H9 (cell line): Measurements from ENCODE around the gene SRSF4. TPM values are rescaled to one million over a fixed set of nuclear protein-coding genes. Genes with fewer than 3 reads are reported as not detected.
A peak's percentile ranks its signal among the peaks of the same experiment; 100 is the strongest.

ENCODE experiments used
- DNase-seq: peaks from one replicate; pipeline ENCODE4 v3.0.0-alpha.2; 2017
- H2AFZ ChIP-seq: one replicate; pipeline ENCODE4 v1.6.1; 2013; ENCODE audit warnings: mild to moderate bottlenecking, low read length, control low read depth, moderate library complexity
- H2AK5ac ChIP-seq: 2 replicates; pipeline ENCODE4 v1.6.1; 2013; ENCODE audit warnings: low read length, control low read depth, mixed read lengths; ENCODE audit not compliant: insufficient read length
- H2BK120ac ChIP-seq: one replicate; pipeline ENCODE4 v1.6.1; 2013; ENCODE audit warnings: low read depth, mild to moderate bottlenecking, low read length, control low read depth, inconsistent platforms; ENCODE audit not compliant: poor library complexity, severe bottlenecking
- H2BK12ac ChIP-seq: 2 replicates; pipeline ENCODE4 v1.6.1; 2013; ENCODE audit warnings: low read length, control low read depth, mixed read lengths, low read depth; ENCODE audit not compliant: insufficient read length
- H2BK15ac ChIP-seq: 2 replicates; pipeline ENCODE4 v1.6.1; 2013; ENCODE audit warnings: low read depth, low read length, control low read depth
- H2BK20ac ChIP-seq: one replicate; pipeline ENCODE4 v1.6.1; 2013; ENCODE audit warnings: low read depth, mild to moderate bottlenecking, low read length, control low read depth, inconsistent platforms; ENCODE audit not compliant: poor library complexity, severe bottlenecking
- H2BK5ac ChIP-seq: 2 replicates; pipeline ENCODE4 v1.6.1; 2013; ENCODE audit warnings: low read length, control low read depth, mixed read lengths; ENCODE audit not compliant: insufficient read length
- H3K14ac ChIP-seq: 2 replicates; pipeline ENCODE4 v1.6.1; 2013; ENCODE audit warnings: low read length, control low read depth; ENCODE audit not compliant: insufficient read depth
- H3K18ac ChIP-seq: 2 replicates; pipeline ENCODE4 v1.6.1; 2013; ENCODE audit warnings: low read depth, mild to moderate bottlenecking, mixed read lengths, low read length, control low read depth; ENCODE audit not compliant: insufficient read length
- H3K23ac ChIP-seq: 2 replicates; pipeline ENCODE4 v1.6.1; 2013; ENCODE audit warnings: low read length, control low read depth, mixed read lengths, low read depth; ENCODE audit not compliant: insufficient read length
- H3K23me2 ChIP-seq: 2 replicates; pipeline ENCODE4 v1.6.1; 2013; ENCODE audit warnings: low read depth, mild to moderate bottlenecking, mixed read lengths, low read length, control low read depth; ENCODE audit not compliant: insufficient read length, poor library complexity, severe bottlenecking
- H3K27ac ChIP-seq: 2 replicates; pipeline ENCODE4 v1.5.1; 2013; ENCODE audit warnings: low read length, control low read depth, mixed read lengths, low read depth; ENCODE audit not compliant: insufficient read length
- H3K27me3 ChIP-seq: 2 replicates; pipeline ENCODE4 v1.6.1; 2013; ENCODE audit warnings: low read length, control low read depth, inconsistent platforms; ENCODE audit not compliant: insufficient read depth
- H3K4ac ChIP-seq: 2 replicates; pipeline ENCODE4 v1.6.1; 2013; ENCODE audit warnings: low read depth, mild to moderate bottlenecking, control low read depth, inconsistent platforms, low read length, moderate library complexity
- H3K4me1 ChIP-seq: 2 replicates; pipeline ENCODE4 v1.6.1; 2013; ENCODE audit warnings: low read length, control low read depth, inconsistent platforms; ENCODE audit not compliant: insufficient read depth
- H3K4me2 ChIP-seq: 2 replicates; pipeline ENCODE4 v1.6.1; 2013; ENCODE audit warnings: low read length, control low read depth, mixed read lengths; ENCODE audit not compliant: insufficient read length, insufficient read depth
- H3K56ac ChIP-seq: 2 replicates; pipeline ENCODE4 v1.6.1; 2013; ENCODE audit warnings: low read depth, mild to moderate bottlenecking, mixed read lengths, low read length, control low read depth; ENCODE audit not compliant: insufficient read length
- H3K79me1 ChIP-seq: 2 replicates; pipeline ENCODE4 v1.6.1; 2013; ENCODE audit warnings: low read depth, mild to moderate bottlenecking, moderate library complexity, low read length, control low read depth, inconsistent platforms; ENCODE audit not compliant: insufficient read depth, poor library complexity, severe bottlenecking
- H3K79me2 ChIP-seq: 2 replicates; pipeline ENCODE4 v1.6.1; 2013; ENCODE audit warnings: low read length, control low read depth, inconsistent platforms; ENCODE audit not compliant: insufficient read depth
- H3K9ac ChIP-seq: 2 replicates; pipeline ENCODE4 v1.6.1; 2013; ENCODE audit warnings: low read length, control low read depth, mixed read lengths; ENCODE audit not compliant: insufficient read length; ENCODE audit errors: extremely low read depth
- H3K9me3 ChIP-seq: one replicate; pipeline ENCODE4 v1.6.1; 2013; ENCODE audit warnings: low read depth, low read length, inconsistent platforms; ENCODE audit not compliant: control insufficient read depth
- H3T11ph ChIP-seq: one replicate; pipeline ENCODE4 v1.6.1; 2013; ENCODE audit warnings: mild to moderate bottlenecking, low read length, control low read depth, inconsistent platforms
- H4K20me1 ChIP-seq: one replicate; pipeline ENCODE4 v1.6.1; 2013; ENCODE audit not compliant: control insufficient read depth, insufficient read length, insufficient read depth
- H4K5ac ChIP-seq: 2 replicates; pipeline ENCODE4 v1.6.1; 2013; ENCODE audit warnings: low read depth, mild to moderate bottlenecking, mixed read lengths, low read length, control low read depth; ENCODE audit not compliant: insufficient read length
- H4K8ac ChIP-seq: replicated peaks from 2 replicates; pipeline ENCODE4 v1.6.1; 2013; ENCODE audit warnings: low read length, control low read depth, mixed read lengths, low read depth; ENCODE audit not compliant: insufficient read length
- H4K91ac ChIP-seq: 2 replicates; pipeline ENCODE4 v1.6.1; 2013; ENCODE audit warnings: low read depth, mild to moderate bottlenecking, moderate library complexity, mixed read lengths, low read length, control low read depth; ENCODE audit not compliant: insufficient read length
- H3K27ac Mint-ChIP-seq, 3 experiments: 2 replicates in 2 of 3; 3 replicates in 1 of 3; pipeline ENCODE4 v1.8.0; 2020 to 2021; ENCODE audit warnings: mixed read lengths in 3 of 3, mild to moderate bottlenecking in 1 of 3, moderate library complexity in 1 of 3
- H3K27me3 Mint-ChIP-seq: 2 replicates; pipeline ENCODE4 v1.8.0; 2021; ENCODE audit warnings: low read depth, mild to moderate bottlenecking, moderate library complexity, mixed read lengths
- H3K36me3 Mint-ChIP-seq, 3 experiments: 2 replicates in 2 of 3; 3 replicates in 1 of 3; pipeline ENCODE4 v1.8.0; 2020 to 2021; ENCODE audit warnings: low read depth in 3 of 3, mixed read lengths in 3 of 3; ENCODE audit not compliant: insufficient read depth in 1 of 3
- H3K4me1 Mint-ChIP-seq, 2 experiments: 2 replicates each; pipeline ENCODE4 v1.8.0; 2020; ENCODE audit warnings: mixed read lengths in 2 of 2
- H3K4me3 Mint-ChIP-seq, 2 experiments: 2 replicates in 1 of 2; 3 replicates in 1 of 2; pipeline ENCODE4 v1.8.0; 2020 to 2021; ENCODE audit warnings: mild to moderate bottlenecking in 2 of 2, mixed read lengths in 2 of 2, moderate library complexity in 1 of 2
- H3K9me3 Mint-ChIP-seq, 2 experiments: 2 replicates in 1 of 2; 3 replicates in 1 of 2; pipeline ENCODE4 v1.8.0; 2020; ENCODE audit warnings: mild to moderate bottlenecking in 2 of 2, mixed read lengths in 2 of 2, moderate library complexity in 1 of 2
- CTCF ChIP-seq: fragments of 200-600 bp; sonication (generic); conservative IDR thresholded peaks from 3 replicates; pipeline ENCODE4 v1.8.0; 2021; ENCODE audit warnings: antibody characterized with exemption, mild to moderate bottlenecking
- WGBS: extraction: QIAGEN DNeasy Blood & Tissue Kit; methylation state at CpG from one replicate; pipeline ENCODE4 v1.1.7; 2013; ENCODE audit warnings: missing lambda C conversion rate, low lambda C conversion rate, mixed read lengths; ENCODE audit not compliant: insufficient read length; ENCODE audit errors: extremely low coverage; 5-methylcytosine and 5-hydroxymethylcytosine counted together
- total RNA-seq: library from RNA; stranded (reverse); gene quantifications from 2 replicates; pipeline ENCODE4 v1.2.1, GENCODE V29; 2021

The SRSF4 gene
- total RNA-seq, 1 experiment from 2014 or later = 90.6 TPM

- H2BK5ac ChIP-seq = no peak overlapping the region
- Mint-ChIP-seq H3K4me1 (peaks cover 34 to 36% of the 10 kb centered on the region in 2 experiments), H3K27me3 (no peaks in the 10 kb centered on the region), H3K36me3 (peaks cover 29 to 53% (median 44%) of the 10 kb centered on the region in 3 experiments), H3K9me3 (peaks cover 4 to 6% of the 10 kb centered on the region in 2 experiments; a peak in 3 of 5 replicates), H3K4me3 (no peak overlapping the region), H3K27ac (peak overlapping the region in 1 of 3 experiments; percentile 71; a peak in 2 of 7 replicates)
- no peak overlapping the region for H4K8ac ChIP-seq
- no peak overlapping the region for H2BK12ac ChIP-seq
- H3K79me1 ChIP-seq = peaks cover 8% of the 10 kb centered on the region
- H3K23ac ChIP-seq = no peak overlapping the region
- H2AFZ ChIP-seq = no peak overlapping the region
- no peak for TF ChIP-seq CTCF
- H3K4me1 ChIP-seq = no peaks in the 10 kb centered on the region; the same call in 1 of the 2 replicates
- no peaks in the 10 kb centered on the region for H3K27me3 ChIP-seq
- H3T11ph ChIP-seq = no peak overlapping the region
- no peak overlapping the region for H2AK5ac ChIP-seq
- H4K5ac ChIP-seq = no peak overlapping the region
- peaks cover 55% of the 10 kb centered on the region for H3K79me2 ChIP-seq
- H2BK15ac ChIP-seq = no peak overlapping the region
- no peak overlapping the region for H4K91ac ChIP-seq
- no peak overlapping the region for H2BK120ac ChIP-seq
- no peak overlapping the region for H3K27ac ChIP-seq
- H3K9ac ChIP-seq = no peak overlapping the region
- no CpG with 5 or more reads among the region's 4 CpGs for WGBS
- peaks cover 6% of the 10 kb centered on the region for H3K23me2 ChIP-seq
- no peak overlapping the region for H3K14ac ChIP-seq
- H3K4me2 ChIP-seq = no peak overlapping the region
- DNase-seq = peak; percentile 3
- H3K56ac ChIP-seq = no peak overlapping the region
- no peak overlapping the region for H2BK20ac ChIP-seq
- H3K4ac ChIP-seq = no peak overlapping the region
- no peak overlapping the region for H3K18ac ChIP-seq
- H4K20me1 ChIP-seq = no peaks in the 10 kb centered on the region
- no peaks in the 10 kb centered on the region for H3K9me3 ChIP-seq
Observed at GRCh38 chr1:29176576-29176975, 5.1 kb downstream of the SRSF4 start.
